ENCODE measurements around the gene LFNG.

GRCh38 chr7:2544541-2545188 is 25.1 kb downstream of the LFNG start:
- TF ChIP-seq CTCF (IDR thresholded peaks at IDR 0.05) (no peak), POLR2AphosphoS5 (IDR thresholded peaks at IDR 0.05; ENCODE audit: insufficient read depth in 1 of 2, low read depth in 1 of 2) (no peak), POLR2A (IDR thresholded peaks at IDR 0.05) (no peak)

All from vagina (tissue), 2 donors.